ENCODE results near the gene PLS1. TPM values are rescaled to one million over a fixed set of nuclear protein-coding genes. Genes with fewer than 3 reads are reported as not detected.

PLS1 gene
- polyA plus RNA-seq, 1 donor from 2014 or later = not detected

GRCh38 chr3:142641504-142641903, 45.3 kb downstream of the PLS1 start:
- Mint-ChIP-seq H3K27me3 (peaks cover 2% of the 10 kb centered on the region), H3K4me3 (no peak overlapping the region), H3K9me3 (no peaks in the 10 kb centered on the region), H3K27ac (no peak overlapping the region), H3K36me3 (no peaks in the 10 kb centered on the region), H3K4me1 (no peaks in the 10 kb centered on the region)

- Mint-ChIP-seq H3K36me3 (peaks cover under 1% of the 10 kb centered on the region), H3K4me1 (no peaks in the 10 kb centered on the region), H3K27ac (no peak overlapping the region), H3K4me3 (no peak overlapping the region), H3K27me3 (peaks cover 2% of the 10 kb centered on the region), H3K9me3 (peaks cover 0 to 2% (median 0%) of the 10 kb centered on the region in 3 donors)
These were observed 46.8 kb downstream of the PLS1 start for GRCh38 chr3:142642956-142643355.

DNA sequence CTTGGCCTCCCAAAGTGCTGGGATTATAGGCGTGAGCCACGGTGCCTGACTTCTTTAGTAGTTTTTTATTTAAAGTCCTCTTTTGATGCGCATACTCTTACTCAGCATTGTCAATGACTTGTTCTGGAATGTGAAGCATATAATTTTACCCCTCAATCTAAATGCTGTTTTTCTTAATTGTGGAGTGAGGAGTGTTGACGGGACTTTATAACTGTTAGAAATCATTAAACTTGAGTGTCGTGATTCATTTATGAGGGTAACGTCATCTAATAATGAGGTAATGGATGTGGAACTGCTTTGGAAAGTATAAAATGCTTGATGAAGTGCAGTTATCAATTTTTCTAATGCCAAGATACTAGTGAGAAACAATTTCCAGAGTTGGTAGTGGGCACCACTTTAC, 48.3 kb downstream of the PLS1 start:
- Mint-ChIP-seq H3K27me3 (peaks cover 2% of the 10 kb centered on the region), H3K9me3 (peaks cover 0 to 2% (median 0%) of the 10 kb centered on the region in 3 donors), H3K27ac (no peak overlapping the region), H3K4me3 (no peak overlapping the region), H3K36me3 (peaks cover 4% of the 10 kb centered on the region), H3K4me1 (no peaks in the 10 kb centered on the region)

GRCh38 chr3:142645236-142645793, 49.1 kb downstream of the PLS1 start:
- H3K27me3 Mint-ChIP-seq = peaks cover 2% of the 10 kb centered on the region
- H3K36me3 Mint-ChIP-seq = peaks cover 4% of the 10 kb centered on the region
- peaks cover 0 to 2% (median 0%) of the 10 kb centered on the region in 3 donors for H3K9me3 Mint-ChIP-seq
- no peak overlapping the region for H3K27ac Mint-ChIP-seq
- no peak overlapping the region for H3K4me3 Mint-ChIP-seq
- H3K4me1 Mint-ChIP-seq = no peaks in the 10 kb centered on the region

DNA sequence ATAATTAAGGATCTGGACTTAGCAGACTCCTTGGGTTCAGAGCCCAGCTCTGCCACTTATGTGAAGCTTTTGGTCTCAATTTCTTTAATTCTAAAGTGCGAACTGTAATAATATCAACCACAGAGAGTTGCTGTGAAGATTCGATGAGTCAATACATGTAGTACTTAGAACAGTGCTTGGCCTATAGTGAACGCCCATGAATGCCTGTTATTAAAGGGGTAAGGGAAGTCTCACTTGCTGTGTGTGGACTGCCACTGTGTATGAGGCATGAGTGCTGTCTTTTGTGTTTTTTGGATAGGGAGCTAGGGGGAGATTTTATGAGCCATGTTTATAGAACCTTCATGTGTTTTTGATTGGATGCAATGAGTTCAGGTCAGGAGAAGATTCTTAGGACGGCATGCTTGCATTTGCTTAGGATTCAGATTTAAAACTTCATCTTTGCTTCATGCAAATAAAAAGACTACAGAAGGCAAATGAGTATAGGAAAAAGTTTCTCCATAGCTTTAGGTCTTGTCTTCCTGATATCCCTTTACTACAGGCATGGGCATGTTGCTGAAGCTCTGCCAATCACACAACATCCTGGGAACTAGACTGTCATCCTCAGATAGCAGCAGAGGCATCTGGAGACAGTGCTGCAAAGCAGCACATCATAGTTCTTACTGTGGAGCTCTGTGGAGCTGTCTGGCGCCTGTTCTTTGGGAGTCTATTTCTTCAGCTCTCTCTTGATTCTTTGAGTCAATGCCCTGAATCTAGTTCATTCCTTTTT, 50.0 kb downstream of the PLS1 start:
- Mint-ChIP-seq H3K27ac (no peak overlapping the region), H3K4me1 (no peaks in the 10 kb centered on the region), H3K9me3 (peaks cover 0 to 2% (median 0%) of the 10 kb centered on the region in 3 donors), H3K27me3 (peaks cover 2% of the 10 kb centered on the region), H3K36me3 (peaks cover 4% of the 10 kb centered on the region), H3K4me3 (no peak overlapping the region)

GRCh38 chr3:142647856-142648255, 51.7 kb downstream of the PLS1 start:
- Mint-ChIP-seq H3K4me3 (no peak overlapping the region), H3K27me3 (peaks cover 2% of the 10 kb centered on the region), H3K9me3 (peaks cover 0 to 2% (median 0%) of the 10 kb centered on the region in 3 donors), H3K4me1 (no peaks in the 10 kb centered on the region), H3K36me3 (peaks cover 4% of the 10 kb centered on the region), H3K27ac (no peak overlapping the region)

- H3K4me1 Mint-ChIP-seq = peaks cover 0 to 3% (median 0%) of the 10 kb centered on the region in 3 donors
- peaks cover 4% of the 10 kb centered on the region for H3K36me3 Mint-ChIP-seq
- peaks cover 0 to 2% (median 0%) of the 10 kb centered on the region in 3 donors for H3K9me3 Mint-ChIP-seq
- peak overlapping the region in 1 of 4 donors; percentile 33 for H3K4me3 Mint-ChIP-seq
- no peaks in the 10 kb centered on the region for H3K27me3 Mint-ChIP-seq
- no peak overlapping the region for H3K27ac Mint-ChIP-seq
These were observed 52.8 kb downstream of the PLS1 start for GRCh38 chr3:142648950-142649349.

- no peak overlapping the region for H3K27ac Mint-ChIP-seq
- H3K4me3 Mint-ChIP-seq = no peak overlapping the region
- no peaks in the 10 kb centered on the region for H3K27me3 Mint-ChIP-seq
- H3K36me3 Mint-ChIP-seq = peaks cover 4% of the 10 kb centered on the region
- H3K9me3 Mint-ChIP-seq = peaks cover 0 to 2% (median 0%) of the 10 kb centered on the region in 3 donors
- H3K4me1 Mint-ChIP-seq = peaks cover 0 to 3% (median 0%) of the 10 kb centered on the region in 3 donors
These were observed 54.0 kb downstream of the PLS1 start for GRCh38 chr3:142650001-142650693.

DNA sequence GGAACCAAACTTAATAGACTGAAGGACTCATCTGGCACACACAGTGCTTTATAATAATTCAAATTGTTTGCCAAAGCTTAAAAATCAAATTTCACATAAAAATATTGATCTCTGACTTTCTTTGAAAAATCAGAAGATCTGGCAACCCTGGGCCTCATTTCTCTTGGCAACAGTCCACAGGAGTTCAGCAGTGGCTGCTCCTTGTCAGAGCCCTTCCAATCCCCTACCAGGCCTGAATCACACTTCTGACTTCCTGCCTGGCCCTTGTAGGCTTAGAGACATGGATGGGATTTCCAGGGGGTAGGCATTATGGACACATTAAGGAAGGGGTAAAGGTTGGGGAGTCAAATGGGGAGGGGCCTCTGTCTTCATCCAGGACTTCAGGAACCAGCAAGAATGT, 55.5 kb downstream of the PLS1 start:
- Mint-ChIP-seq H3K27ac (no peak overlapping the region), H3K4me1 (peaks cover 0 to 3% (median 0%) of the 10 kb centered on the region in 3 donors), H3K9me3 (peaks cover 0 to 2% (median 0%) of the 10 kb centered on the region in 3 donors), H3K27me3 (no peaks in the 10 kb centered on the region), H3K4me3 (no peak overlapping the region), H3K36me3 (peaks cover 4% of the 10 kb centered on the region)

GRCh38 chr3:142652826-142653292, 56.7 kb downstream of the PLS1 start:
- peaks cover 0 to 3% (median 0%) of the 10 kb centered on the region in 3 donors for H3K4me1 Mint-ChIP-seq
- H3K27me3 Mint-ChIP-seq = no peaks in the 10 kb centered on the region
- H3K4me3 Mint-ChIP-seq = no peak overlapping the region
- H3K9me3 Mint-ChIP-seq = no peaks in the 10 kb centered on the region
- H3K36me3 Mint-ChIP-seq = peaks cover 4% of the 10 kb centered on the region
- H3K27ac Mint-ChIP-seq = no peak overlapping the region

GRCh38 chr3:142656575-142656974, 60.4 kb downstream of the PLS1 start:
- Mint-ChIP-seq H3K36me3 (no peaks in the 10 kb centered on the region), H3K27ac (no peak overlapping the region), H3K4me3 (no peak overlapping the region), H3K4me1 (peaks cover 0 to 3% (median 0%) of the 10 kb centered on the region in 3 donors), H3K27me3 (no peaks in the 10 kb centered on the region), H3K9me3 (no peaks in the 10 kb centered on the region)

DNA sequence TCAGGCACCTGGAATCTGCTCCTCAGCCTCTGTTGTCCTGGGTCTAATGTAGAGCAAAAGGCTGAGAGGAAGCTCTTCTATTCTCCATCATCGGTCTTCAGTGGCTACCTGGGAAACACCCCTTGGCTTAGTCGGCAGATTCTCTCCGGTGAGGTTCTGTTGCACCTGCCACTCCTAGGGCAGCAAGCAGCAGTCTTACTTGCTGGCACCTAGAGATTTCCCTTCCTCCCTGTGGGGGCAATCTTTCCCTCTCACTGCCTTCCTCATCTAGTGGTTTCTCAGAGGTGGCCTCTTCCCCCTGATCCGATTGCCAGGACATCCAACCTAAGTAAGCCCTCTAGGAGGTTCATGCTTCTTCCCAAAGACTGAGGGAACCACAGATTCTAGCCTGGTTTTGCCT, 60.8 kb downstream of the PLS1 start:
- peaks cover 0 to 3% (median 0%) of the 10 kb centered on the region in 3 donors for H3K4me1 Mint-ChIP-seq
- H3K36me3 Mint-ChIP-seq = no peaks in the 10 kb centered on the region

DNA sequence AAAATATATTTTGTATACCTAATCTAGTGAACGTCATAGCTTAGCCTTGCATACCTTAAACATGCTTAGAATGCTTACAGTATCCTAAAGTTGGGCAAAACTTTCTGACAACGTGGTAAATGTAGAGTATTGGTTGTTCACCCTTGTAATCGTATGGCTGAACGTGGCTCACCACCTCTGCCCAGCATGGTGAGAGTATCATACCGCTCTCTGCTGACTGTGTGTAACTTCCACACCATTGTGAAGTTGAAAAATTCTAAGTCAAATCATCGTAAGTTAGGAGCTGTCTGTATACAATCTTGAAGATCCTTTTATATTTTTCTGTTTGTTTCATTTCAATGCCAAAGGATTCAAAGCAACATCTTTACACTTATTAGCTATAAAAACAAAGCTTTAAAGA, 64.2 kb downstream of the PLS1 start:
- Mint-ChIP-seq H3K27ac (peak overlapping the region in 1 of 3 donors; percentile 59), H3K36me3 (no peaks in the 10 kb centered on the region), H3K27me3 (no peaks in the 10 kb centered on the region), H3K9me3 (no peaks in the 10 kb centered on the region), H3K4me3 (no peak overlapping the region), H3K4me1 (no peaks in the 10 kb centered on the region)

More for the DNA sequence above, 60.8 kb downstream of the PLS1 start:
- Mint-ChIP-seq H3K4me3 (no peak overlapping the region), H3K9me3 (no peaks in the 10 kb centered on the region), H3K27ac (peak overlapping the region in 1 of 3 donors; percentile 20), H3K27me3 (no peaks in the 10 kb centered on the region)

- no peaks in the 10 kb centered on the region for H3K4me1 Mint-ChIP-seq
These were observed 64.7 kb downstream of the PLS1 start for GRCh38 chr3:142660893-142661292.

GRCh38 chr3:142663865-142664264, 67.7 kb downstream of the PLS1 start:
- H3K27me3 Mint-ChIP-seq = no peaks in the 10 kb centered on the region
- H3K4me1 Mint-ChIP-seq = no peaks in the 10 kb centered on the region
- peaks cover 0 to 2% (median 0%) of the 10 kb centered on the region in 3 donors for H3K9me3 Mint-ChIP-seq
- H3K36me3 Mint-ChIP-seq = no peaks in the 10 kb centered on the region
- no peak overlapping the region for H3K4me3 Mint-ChIP-seq
- no peak overlapping the region for H3K27ac Mint-ChIP-seq

More at GRCh38 chr3:142660893-142661292, 64.7 kb downstream of the PLS1 start:
- Mint-ChIP-seq H3K4me3 (no peak overlapping the region), H3K27me3 (no peaks in the 10 kb centered on the region), H3K27ac (no peak overlapping the region), H3K9me3 (no peaks in the 10 kb centered on the region), H3K36me3 (no peaks in the 10 kb centered on the region)
